Measurements from ENCODE around the gene ARL6IP1.

Gene ARL6IP1

DNA sequence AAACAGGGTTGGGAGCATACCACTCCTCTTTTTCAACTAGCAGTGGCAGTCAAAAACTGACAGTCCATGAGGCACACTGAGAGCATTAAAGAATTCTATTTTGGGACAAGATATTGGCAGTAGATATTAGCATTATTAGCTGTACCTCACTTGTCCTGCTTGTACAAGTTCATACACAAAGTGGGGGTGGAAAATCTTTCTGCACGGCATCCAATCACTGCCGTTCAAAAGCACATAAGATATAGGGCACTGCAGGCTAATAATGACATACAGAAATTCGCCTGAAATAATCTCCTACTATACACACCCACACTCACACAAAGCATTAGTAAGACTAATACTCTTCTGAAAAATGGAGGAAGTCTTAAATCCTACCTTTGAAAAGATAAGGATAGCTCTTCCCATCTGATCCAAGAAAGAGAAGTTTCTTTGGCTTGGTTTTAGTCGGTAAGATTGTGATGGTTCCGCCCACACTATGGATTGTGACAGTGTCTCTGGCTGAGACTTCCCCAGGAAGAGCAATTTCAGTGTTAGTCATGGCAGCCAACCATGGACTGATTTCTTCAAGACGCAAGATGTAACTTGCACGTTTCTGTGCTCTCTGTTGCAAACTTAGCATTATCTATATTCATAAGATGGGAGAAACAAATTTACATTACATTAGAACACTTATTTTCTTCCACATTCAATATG, 40.6 kb upstream of the ARL6IP1 start (continued):
- TF ChIP-seq TSHZ2 (CRISPR knock-in tag; IDR thresholded peaks at IDR 0.05) (no peak), OSR1 (CRISPR knock-in tag; IDR thresholded peaks at IDR 0.05) (no peak), RARB (CRISPR knock-in tag; IDR thresholded peaks at IDR 0.05) (no peak), ZC3H10 (CRISPR knock-in tag; IDR thresholded peaks at IDR 0.05) (no peak), PATZ1 (CRISPR knock-in tag; IDR thresholded peaks at IDR 0.05; ENCODE audit: borderline replicate concordance) (no peak), ZNF565 (CRISPR knock-in tag; conservative IDR thresholded peaks at IDR 0.05; ENCODE audit: low read depth) (no peak), TOX (CRISPR knock-in tag; IDR thresholded peaks at IDR 0.05; ENCODE audit: borderline replicate concordance) (no peak)
- TF ChIP-seq, protein P1, sequence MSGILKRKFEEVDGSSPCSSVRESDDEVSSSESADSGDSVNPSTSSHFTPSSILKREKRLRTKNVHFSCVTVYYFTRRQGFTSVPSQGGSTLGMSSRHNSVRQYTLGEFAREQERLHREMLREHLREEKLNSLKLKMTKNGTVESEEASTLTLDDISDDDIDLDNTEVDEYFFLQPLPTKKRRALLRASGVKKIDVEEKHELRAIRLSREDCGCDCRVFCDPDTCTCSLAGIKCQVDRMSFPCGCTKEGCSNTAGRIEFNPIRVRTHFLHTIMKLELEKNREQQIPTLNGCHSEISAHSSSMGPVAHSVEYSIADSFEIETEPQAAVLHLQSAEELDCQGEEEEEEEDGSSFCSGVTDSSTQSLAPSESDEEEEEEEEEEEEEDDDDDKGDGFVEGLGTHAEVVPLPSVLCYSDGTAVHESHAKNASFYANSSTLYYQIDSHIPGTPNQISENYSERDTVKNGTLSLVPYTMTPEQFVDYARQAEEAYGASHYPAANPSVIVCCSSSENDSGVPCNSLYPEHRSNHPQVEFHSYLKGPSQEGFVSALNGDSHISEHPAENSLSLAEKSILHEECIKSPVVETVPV (CRISPR knock-in tag; IDR thresholded peaks at IDR 0.05): no peak

- TF ChIP-seq CSDC2 (CRISPR knock-in tag; IDR thresholded peaks at IDR 0.05) (no peak), GLIS3 (CRISPR knock-in tag; IDR thresholded peaks at IDR 0.05) (no peak), ISL1 (CRISPR knock-in tag; IDR thresholded peaks at IDR 0.05) (no peak), ZNF565 (CRISPR knock-in tag; conservative IDR thresholded peaks at IDR 0.05; ENCODE audit: low read depth) (no peak), ZNF8 (CRISPR knock-in tag; IDR thresholded peaks at IDR 0.05) (no peak), ZFP3 (CRISPR knock-in tag; IDR thresholded peaks at IDR 0.05) (no peak), ZFP30 (CRISPR knock-in tag; IDR thresholded peaks at IDR 0.05) (no peak), PPARA (CRISPR knock-in tag; IDR thresholded peaks at IDR 0.05; ENCODE audit: borderline replicate concordance) (no peak), ZNF70 (CRISPR knock-in tag; IDR thresholded peaks at IDR 0.05) (no peak), SNAI2 (CRISPR knock-in tag; IDR thresholded peaks at IDR 0.05) (no peak)
- no peak for ATAC-seq
Measured at GRCh38 chr16:18839555-18839954, 38.2 kb upstream of the ARL6IP1 start.

GRCh38 chr16:18836702-18837101, 35.4 kb upstream of the ARL6IP1 start:
- ATAC-seq: no peak
- TF ChIP-seq GLIS3 (CRISPR knock-in tag; IDR thresholded peaks at IDR 0.05): no peak
- TF ChIP-seq TOX (CRISPR knock-in tag; IDR thresholded peaks at IDR 0.05; ENCODE audit: borderline replicate concordance): no peak
- no peak for TF ChIP-seq TCF4 (CRISPR knock-in tag; IDR thresholded peaks at IDR 0.05; ENCODE audit: borderline replicate concordance)
- no peak for TF ChIP-seq ZC3H10 (CRISPR knock-in tag; IDR thresholded peaks at IDR 0.05)
- TF ChIP-seq ZNF8 (CRISPR knock-in tag; IDR thresholded peaks at IDR 0.05): no peak
- TF ChIP-seq ZNF70 (CRISPR knock-in tag; IDR thresholded peaks at IDR 0.05): no peak
- no peak for TF ChIP-seq ARNTL (CRISPR knock-in tag; IDR thresholded peaks at IDR 0.05; ENCODE audit: borderline replicate concordance, low read depth)
- TF ChIP-seq PATZ1 (CRISPR knock-in tag; IDR thresholded peaks at IDR 0.05; ENCODE audit: borderline replicate concordance): no peak
- TF ChIP-seq BACH2 (CRISPR knock-in tag; IDR thresholded peaks at IDR 0.05; ENCODE audit: borderline replicate concordance): no peak
- no peak for TF ChIP-seq ZNF565 (CRISPR knock-in tag; conservative IDR thresholded peaks at IDR 0.05; ENCODE audit: low read depth)
- no peak for TF ChIP-seq ZFP30 (CRISPR knock-in tag; IDR thresholded peaks at IDR 0.05)
- TF ChIP-seq ISL1 (CRISPR knock-in tag; IDR thresholded peaks at IDR 0.05): no peak
- no peak for TF ChIP-seq ESRRG (CRISPR knock-in tag; IDR thresholded peaks at IDR 0.05)
- no peak for TF ChIP-seq POU6F1 (CRISPR knock-in tag; IDR thresholded peaks at IDR 0.05; ENCODE audit: borderline replicate concordance, low read depth)
- no peak for TF ChIP-seq TSHZ2 (CRISPR knock-in tag; IDR thresholded peaks at IDR 0.05)
